ENCODE data around the gene FFAR3.
"Not testable (repeated sequence)": the region's sequence is repeated elsewhere in the genome, so short reads cannot be mapped to it uniquely, and the experiment has no call there.

FFAR3 gene

GRCh38 chr19:35373492-35373891 lies 15.2 kb downstream of the FFAR3 start:
- in situ Hi-C loops (cut with MboI; ENCODE audit: low sequenced_read_pairs): no loop called here

GRCh38 chr19:35374031-35374430 lies 15.8 kb downstream of the FFAR3 start:
- in situ Hi-C loops (cut with MboI; ENCODE audit: low sequenced_read_pairs): not testable (repeated sequence)

GRCh38 chr19:35375505-35376307 lies 17.4 kb downstream of the FFAR3 start:
- in situ Hi-C loops (cut with MboI; ENCODE audit: low sequenced_read_pairs): no loop called here

GRCh38 chr19:35377656-35378055 lies 19.4 kb downstream of the FFAR3 start:
- in situ Hi-C loops (cut with MboI; ENCODE audit: low sequenced_read_pairs): no loop called here

- in situ Hi-C loops (cut with MboI; ENCODE audit: low sequenced_read_pairs): no loop called here
Measured at GRCh38 chr19:35378356-35378755, 20.1 kb downstream of the FFAR3 start.

GRCh38 chr19:35379545-35379944 lies 21.3 kb downstream of the FFAR3 start:
- in situ Hi-C loops (cut with MboI; ENCODE audit: low sequenced_read_pairs): not testable (repeated sequence)

- in situ Hi-C loops (cut with MboI; ENCODE audit: low sequenced_read_pairs): no loop called here
Measured at GRCh38 chr19:35379992-35380391, 21.7 kb downstream of the FFAR3 start.

- in situ Hi-C loops (cut with MboI; ENCODE audit: low sequenced_read_pairs): no loop called here
Measured at GRCh38 chr19:35380450-35381124, 22.3 kb downstream of the FFAR3 start.

GRCh38 chr19:35381318-35381717 lies 23.1 kb downstream of the FFAR3 start:
- in situ Hi-C loops (cut with MboI; ENCODE audit: low sequenced_read_pairs): no loop called here

GRCh38 chr19:35381926-35382325 lies 23.7 kb downstream of the FFAR3 start:
- in situ Hi-C loops (cut with MboI; ENCODE audit: low sequenced_read_pairs): no loop called here

GRCh38 chr19:35383536-35383935 lies 25.3 kb downstream of the FFAR3 start:
- in situ Hi-C loops (cut with MboI; ENCODE audit: low sequenced_read_pairs): no loop called here

GRCh38 chr19:35388277-35389054 lies 30.2 kb downstream of the FFAR3 start:
- in situ Hi-C loops (cut with MboI; ENCODE audit: low sequenced_read_pairs): no loop called here

- in situ Hi-C loops (cut with MboI; ENCODE audit: low sequenced_read_pairs): no loop called here
Measured at GRCh38 chr19:35389192-35389861, 31.1 kb downstream of the FFAR3 start.

GRCh38 chr19:35392742-35393715 lies 34.8 kb downstream of the FFAR3 start:
- in situ Hi-C loops (cut with MboI; ENCODE audit: low sequenced_read_pairs): no loop called here

GRCh38 chr19:35395382-35396199 lies 37.3 kb downstream of the FFAR3 start:
- in situ Hi-C loops (cut with MboI; ENCODE audit: low sequenced_read_pairs): no loop called here

GRCh38 chr19:35396240-35396885 lies 38.1 kb downstream of the FFAR3 start:
- in situ Hi-C loops (cut with MboI; ENCODE audit: low sequenced_read_pairs): no loop called here

- in situ Hi-C loops (cut with MboI; ENCODE audit: low sequenced_read_pairs): no loop called here
Measured at GRCh38 chr19:35397064-35397463, 38.8 kb downstream of the FFAR3 start.

- in situ Hi-C loops (cut with MboI; ENCODE audit: low sequenced_read_pairs): no loop called here
Measured at GRCh38 chr19:35398570-35398969, 40.3 kb downstream of the FFAR3 start.

GRCh38 chr19:35399231-35399630 lies 41.0 kb downstream of the FFAR3 start:
- in situ Hi-C loops (cut with MboI; ENCODE audit: low sequenced_read_pairs): no loop called here

Measured in hTERT RPE-1 (cell line).